ENCODE results near the gene THUMPD2.

DNA sequence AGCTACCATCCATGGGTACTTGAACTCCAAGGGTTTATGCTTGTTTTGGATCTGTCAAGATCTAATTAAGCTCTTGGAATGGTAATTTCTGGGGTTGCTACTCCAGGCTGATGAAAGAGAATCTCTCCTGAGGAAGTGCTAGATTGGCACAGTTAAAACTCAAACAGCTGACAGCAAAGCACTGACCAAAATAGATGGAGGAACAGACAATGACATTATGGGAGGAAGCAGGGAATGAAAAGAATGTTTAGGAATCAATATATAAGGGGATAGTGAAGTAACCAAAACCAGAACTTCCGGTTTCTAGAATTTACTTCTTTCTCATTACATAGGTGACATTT lies 6.3 kb downstream of the THUMPD2 start:
- TF ChIP-seq POLR2AphosphoS5 (IDR thresholded peaks at IDR 0.05; ENCODE audit: borderline replicate concordance, low read depth, low read length) = no peak
- TF ChIP-seq EZH2 (IDR thresholded peaks at IDR 0.05) = no peak

Data from SK-N-MC (cell line).